K562 (cell line): ENCODE measurements around the gene KLHL29. TPM values are rescaled to one million over a fixed set of nuclear protein-coding genes. Genes with fewer than 3 reads are reported as not detected.

Experiments used
- ATAC-seq: fragments of 200-7000 bp; cut with Tn5 transposase; 3 replicates; pipeline ENCODE4 v1.9.1; 2020; ENCODE audit warnings: moderate library complexity
- BruUV-seq: library from RNA; stranded (reverse); fragments of 400-500 nt; replicated peaks from 2 replicates; lab custom pipeline; 2021; lab: Mats Ljungman, UMichigan
- CTCF ChIA-PET: fragments of 300-600 bp; formaldehyde crosslinking; extraction: SDS; loops from one replicate; lab custom pipeline; 2021; ENCODE audit warnings: low intra/inter-chr PET ratio; lab: Yijun Ruan, JAX
- POLR2A ChIA-PET: fragments of 300-600, 350-650 bp; sonication (Branson Sonifier 250); formaldehyde crosslinking; extraction: SDS; loops from one replicate; lab custom pipeline; 2021; ENCODE audit warnings: antibody characterized with exemption, inconsistent platforms; lab: Yijun Ruan, JAX
- DNase-seq, 4 experiments: peaks; one replicate each; pipeline versions ENCODE4 v3.0.0 to v3.0.0-alpha.2; 2011 to 2018; ENCODE audit warnings: low spot score in 3 of 4, mixed read lengths in 3 of 4; ENCODE audit errors: extremely low read depth in 1 of 4
- FAIRE-seq: peaks from 2 replicates; lab custom pipeline; 2011; peaks lifted over from hg19 to GRCh38; lab: Jason Lieb, UNC
- H2AFZ ChIP-seq: 2 replicates; pipeline ENCODE4 v1.6.0; 2011; ENCODE audit warnings: low read depth, low read length, control low read depth, inconsistent platforms
- H3K27ac ChIP-seq: fragments of 200-600 bp; 3 replicates; pipeline ENCODE4 v1.8.0; 2011; ENCODE audit warnings: low read depth, mild to moderate bottlenecking, control low read depth, inconsistent platforms, low read length, moderate library complexity, mixed read lengths; ENCODE audit errors: extremely low read depth
- H3K27me3 ChIP-seq, 2 experiments: fragments of 300-600 bp in 1 of 2; 2 replicates in 1 of 2; 3 replicates in 1 of 2; pipeline versions ENCODE4 v1.6.0 to v1.8.0; 2011; ENCODE audit warnings: inconsistent platforms in 2 of 2, low read length in 2 of 2, mild to moderate bottlenecking in 1 of 2, mixed read lengths in 1 of 2, moderate library complexity in 1 of 2; ENCODE audit not compliant: control insufficient read depth in 2 of 2, insufficient read depth in 2 of 2
- H3K36me3 ChIP-seq: fragments of 300-600 bp; 3 replicates; pipeline ENCODE4 v1.8.0; 2011; ENCODE audit warnings: mild to moderate bottlenecking, low read length, inconsistent platforms; ENCODE audit not compliant: control insufficient read depth, insufficient read depth
- H3K4me1 ChIP-seq, 2 experiments: fragments of 200-600 bp in 1 of 2; replicated peaks in 1 of 2; 2 replicates in 1 of 2; 3 replicates in 1 of 2; pipeline versions ENCODE4 v1.5.1 to v1.8.0; 2011; ENCODE audit warnings: inconsistent platforms in 2 of 2, low read length in 2 of 2, mild to moderate bottlenecking in 1 of 2, mixed read lengths in 1 of 2, moderate library complexity in 1 of 2; ENCODE audit not compliant: control insufficient read depth in 2 of 2, insufficient read depth in 2 of 2
- H3K4me2 ChIP-seq: 2 replicates; pipeline ENCODE4 v1.6.1; 2011; ENCODE audit warnings: low read length, control low read depth, inconsistent platforms, mixed read lengths; ENCODE audit not compliant: insufficient read depth
- H3K4me3 ChIP-seq: fragments of 200-600 bp; sonication (generic), shearing (Covaris generic); 2 replicates; pipeline ENCODE4 v1.5.1; 2016; ENCODE audit warnings: control low read depth, inconsistent platforms
- H3K79me2 ChIP-seq: fragments of 200-600 bp; 3 replicates; pipeline ENCODE4 v1.8.0; 2011; ENCODE audit warnings: low read length, inconsistent platforms; ENCODE audit not compliant: control insufficient read depth, insufficient read depth
- H3K9ac ChIP-seq, 2 experiments: 2 replicates each; pipeline versions ENCODE4 v1.6.0 to v1.6.1; 2011; ENCODE audit warnings: low read depth in 2 of 2, low read length in 2 of 2, control low read depth in 1 of 2, inconsistent platforms in 1 of 2, mild to moderate bottlenecking in 1 of 2, mixed read lengths in 1 of 2; ENCODE audit not compliant: insufficient read depth in 1 of 2
- H3K9me1 ChIP-seq: one replicate; pipeline ENCODE4 v1.6.0; 2011; ENCODE audit warnings: inconsistent platforms, mild to moderate bottlenecking, low read length, moderate library complexity; ENCODE audit not compliant: control insufficient read depth, insufficient read depth
- H3K9me3 ChIP-seq: replicated peaks from 2 replicates; pipeline ENCODE4 v1.5.1; 2011; ENCODE audit warnings: low read depth, low read length, inconsistent platforms; ENCODE audit not compliant: control insufficient read depth, insufficient read depth
- H4K20me1 ChIP-seq: replicated peaks from 2 replicates; pipeline ENCODE4 v1.6.1; 2011; ENCODE audit warnings: low read length, inconsistent platforms, mixed read lengths; ENCODE audit not compliant: control insufficient read depth, insufficient read depth
- KDM2B ChIP-seq: fragments of 250-450 bp; sonication (Bioruptor Pico); IDR thresholded peaks from 2 replicates; pipeline ENCODE4 v1.8.0; 2021; ENCODE audit warnings: mild to moderate bottlenecking, moderate library complexity
- MIER1 ChIP-seq: fragments of 450-650 bp; IDR thresholded peaks from 2 replicates; pipeline ENCODE4 v1.6.1; 2016; ENCODE audit warnings: antibody characterized with exemption, mild to moderate bottlenecking, low read depth
- PKNOX1 ChIP-seq: fragments of 450-650 bp; IDR thresholded peaks from 2 replicates; pipeline ENCODE4 v1.6.1; 2016
- PURB ChIP-seq: sonication (generic); formaldehyde crosslinking; IDR thresholded peaks from 2 replicates; pipeline ENCODE4 v1.9.0; 2021; ENCODE audit warnings: low read depth, mild to moderate bottlenecking, missing genetic modification reagents
- RBM22 ChIP-seq: fragments of 200-400 bp; formaldehyde crosslinking; IDR thresholded peaks from 2 replicates; pipeline ENCODE4 v1.6.1; 2018; ENCODE audit warnings: low read length, low read depth; ENCODE audit not compliant: poor library complexity, severe bottlenecking
- SAP30 ChIP-seq: fragments of 200-600 bp; sonication (generic); IDR thresholded peaks from 2 replicates; pipeline ENCODE4 v1.6.1; 2012; ENCODE audit warnings: borderline replicate concordance, low read depth, mild to moderate bottlenecking, moderate library complexity, low read length, control low read depth, inconsistent platforms; ENCODE audit not compliant: insufficient read depth, poor library complexity, severe bottlenecking
- SP1 ChIP-seq: sonication (generic); formaldehyde crosslinking; IDR thresholded peaks from 2 replicates; pipeline ENCODE4 v1.8.1; 2022; ENCODE audit warnings: mild to moderate bottlenecking, missing genetic modification reagents
- SRSF1 ChIP-seq: fragments of 200-400 bp; formaldehyde crosslinking; IDR thresholded peaks from 2 replicates; pipeline ENCODE4 v1.6.1; 2017; ENCODE audit warnings: mild to moderate bottlenecking, low read depth, low read length, moderate library complexity
- YBX1 ChIP-seq: fragments of 450-650 bp; IDR thresholded peaks from 2 replicates; pipeline ENCODE4 v1.7.1; 2016; ENCODE audit warnings: mild to moderate bottlenecking
- ZNF23 ChIP-seq: fragments of 250-450 bp; sonication (Bioruptor Pico); IDR thresholded peaks from 2 replicates; pipeline ENCODE4 v1.4.0; 2020; ENCODE audit warnings: mild to moderate bottlenecking
- ZNF24 ChIP-seq: fragments of 450-650 bp; IDR thresholded peaks from 2 replicates; pipeline ENCODE4 v1.6.1; 2016
- ZNF586 ChIP-seq: fragments of 450-650 bp; formaldehyde crosslinking; conservative IDR thresholded peaks from 2 replicates; pipeline ENCODE4 v1.4.0; 2020; ENCODE audit warnings: mild to moderate bottlenecking, moderate library complexity
- WGBS: fragments of 100-300 bp; shearing (Covaris generic); methylation state at CpG from one replicate; pipeline ENCODE4 v1.1.6; 2016; ENCODE audit warnings: low coverage, mixed read lengths; ENCODE audit not compliant: insufficient coverage; ENCODE audit errors: missing lambda C conversion rate; 5-methylcytosine and 5-hydroxymethylcytosine counted together
- in situ Hi-C: fragments of 300-500 bp; cut with MboI; formaldehyde crosslinking; loops from 4 replicates; pipeline ENCODE4 v1.15.0; 2018; ENCODE audit warnings: inconsistent platforms, mixed read lengths
- intact Hi-C: fragments of 100-400 bp; cut with micrococcal nuclease; formaldehyde crosslinking; loops from 2 replicates; pipeline ENCODE4 v1.14.2; 2022
- polyA plus RNA-seq, 8 experiments: library from polyadenylated mRNA; depleted of rRNA in 4 of 8; stranded (reverse) in 5 of 8; unstranded in 3 of 8; fragments of >200 nt; fragmentation: Nextera tagmentation in 2 of 8; fragmentation: Illumina TruSeq in 1 of 8; extraction: Ambion mirVana in 2 of 8; extraction: Trizol in 1 of 8; gene quantifications; 2 replicates each; pipeline versions ENCODE4 v1.2.1 to v1.2.3, GENCODE V29; 2011 to 2014; ENCODE audit warnings: inconsistent platforms in 1 of 8, missing spikeins in 1 of 8
- total RNA-seq, 7 experiments: library from RNA; depleted of rRNA in 6 of 7; stranded (reverse); fragments of >200 nt in 6 of 7; fragmentation: Illumina TruSeq in 2 of 7; extraction: Trizol in 2 of 7; gene quantifications; 2 replicates each; pipeline versions ENCODE4 v1.2.1 to v1.2.3, GENCODE V29; 2011 to 2021; ENCODE audit warnings: low replicate concordance in 1 of 7

Gene KLHL29
- total and polyA plus RNA-seq, 9 of the 15 experiments (the other 6 are each of a cell fraction or from before 2014, with no cell fraction given): 0.03 to 0.31 (median 0.08) TPM; not detected in 1

GRCh38 chr2:23563151-23563550 is 178.2 kb downstream of the KLHL29 start:
- FAIRE-seq (no peak), ATAC-seq (no peak), DNase-seq (no peak)
- in situ Hi-C loops (no loop called here), intact Hi-C loops (no loop called here)
- H3K9me3 ChIP-seq: no peaks in the 10 kb centered on the region
- no peaks in the 10 kb centered on the region for H3K9me1 ChIP-seq
- no TSS peak for BruUV-seq
- no peak for TF ChIP-seq ZNF23 (CRISPR knock-in tag)
- TF ChIP-seq SRSF1: no peak
- no peak for TF ChIP-seq PKNOX1
- TF ChIP-seq RBM22: no peak
- TF ChIP-seq PURB: no peak
- TF ChIP-seq YBX1: no peak
- no peak for TF ChIP-seq ZNF586
- TF ChIP-seq SP1 (CRISPR knock-in tag): no peak
- no peak for TF ChIP-seq KDM2B (CRISPR knock-in tag)
- no peak for TF ChIP-seq MIER1
- no peak for TF ChIP-seq ZNF24
- TF ChIP-seq SAP30: no peak
- WGBS: 2% methylated on average over 7 of the region's 10 CpGs
- H3K36me3 ChIP-seq: no peaks in the 10 kb centered on the region
- H2AFZ ChIP-seq: no peak overlapping the region
- no peak overlapping the region for H3K4me2 ChIP-seq
- H3K27me3 ChIP-seq: peaks cover 22 to 78% of the 10 kb centered on the region in 2 experiments; a peak in 4 of 5 replicates
- H3K79me2 ChIP-seq: no peaks in the 10 kb centered on the region
- H3K4me3 ChIP-seq: no peak overlapping the region
- POLR2A ChIA-PET: no interaction called here
- CTCF ChIA-PET: no interaction called here
- no peak overlapping the region for H3K9ac ChIP-seq
- H3K4me1 ChIP-seq: no peaks in the 10 kb centered on the region; a peak in 1 of 5 replicates
- no peak overlapping the region for H3K27ac ChIP-seq
- H4K20me1 ChIP-seq: peaks cover 14% of the 10 kb centered on the region; the same call in 1 of the 2 replicates
